ENCODE data around the gene MYH4. TPM values are rescaled to one million over a fixed set of nuclear protein-coding genes. Genes with fewer than 3 reads are reported as not detected.

The MYH4 gene
- total RNA-seq, 1 donor from 2014 or later: not detected

- Mint-ChIP-seq H3K27ac (ENCODE audit: unreplicated experiment) (no peak overlapping the region), H3K27me3 (ENCODE audit: low read depth) (peaks cover 11% of the 10 kb centered on the region), H3K36me3 (ENCODE audit: low read depth) (no peaks in the 10 kb centered on the region), H3K4me3 (ENCODE audit: unreplicated experiment) (no peak overlapping the region), H3K9me3 (ENCODE audit: low read depth) (no peaks in the 10 kb centered on the region), H3K4me1 (ENCODE audit: low read depth) (no peaks in the 10 kb centered on the region)
- no peak for DNase-seq (ENCODE audit: low spot score)
- TF ChIP-seq CTCF (IDR thresholded peaks at IDR 0.05): no peak
Measured at GRCh38 chr17:10457952-10458351, 11.4 kb downstream of the MYH4 start.

GRCh38 chr17:10447026-10447931, 22.1 kb downstream of the MYH4 start:
- H3K27ac Mint-ChIP-seq (ENCODE audit: unreplicated experiment): no peak overlapping the region
- H3K4me1 Mint-ChIP-seq (ENCODE audit: low read depth): no peaks in the 10 kb centered on the region
- no peak for TF ChIP-seq CTCF (IDR thresholded peaks at IDR 0.05)
- H3K9me3 Mint-ChIP-seq (ENCODE audit: low read depth): peaks cover 3% of the 10 kb centered on the region
- peaks cover 14% of the 10 kb centered on the region for H3K27me3 Mint-ChIP-seq (ENCODE audit: low read depth)
- no peak for DNase-seq (ENCODE audit: low spot score)
- H3K36me3 Mint-ChIP-seq (ENCODE audit: low read depth): no peaks in the 10 kb centered on the region
- H3K4me3 Mint-ChIP-seq (ENCODE audit: unreplicated experiment): no peak overlapping the region

GRCh38 chr17:10439816-10440215, 29.5 kb downstream of the MYH4 start:
- no peak overlapping the region for H3K4me3 Mint-ChIP-seq (ENCODE audit: unreplicated experiment)
- H3K27me3 Mint-ChIP-seq (ENCODE audit: low read depth): peaks cover 19% of the 10 kb centered on the region
- no peak for TF ChIP-seq CTCF (IDR thresholded peaks at IDR 0.05)
- no peak overlapping the region for H3K27ac Mint-ChIP-seq (ENCODE audit: unreplicated experiment)
- no peak for DNase-seq (ENCODE audit: low spot score)
- no peaks in the 10 kb centered on the region for H3K4me1 Mint-ChIP-seq (ENCODE audit: low read depth)
- no peaks in the 10 kb centered on the region for H3K36me3 Mint-ChIP-seq (ENCODE audit: low read depth)
- peaks cover 4% of the 10 kb centered on the region for H3K9me3 Mint-ChIP-seq (ENCODE audit: low read depth)

- TF ChIP-seq CTCF (IDR thresholded peaks at IDR 0.05): no peak
- H3K4me3 Mint-ChIP-seq (ENCODE audit: unreplicated experiment): no peak overlapping the region
- DNase-seq (ENCODE audit: low spot score): no peak
- no peak overlapping the region for H3K27ac Mint-ChIP-seq (ENCODE audit: unreplicated experiment)
- H3K9me3 Mint-ChIP-seq (ENCODE audit: low read depth): peaks cover 13% of the 10 kb centered on the region
- no peaks in the 10 kb centered on the region for H3K4me1 Mint-ChIP-seq (ENCODE audit: low read depth)
- no peaks in the 10 kb centered on the region for H3K36me3 Mint-ChIP-seq (ENCODE audit: low read depth)
- peaks cover 16% of the 10 kb centered on the region for H3K27me3 Mint-ChIP-seq (ENCODE audit: low read depth)
Measured at GRCh38 chr17:10435096-10435495, 34.3 kb downstream of the MYH4 start.

GRCh38 chr17:10429421-10430045, 39.8 kb downstream of the MYH4 start:
- DNase-seq (ENCODE audit: low spot score): no peak
- no peak overlapping the region for H3K4me3 Mint-ChIP-seq (ENCODE audit: unreplicated experiment)
- TF ChIP-seq CTCF (IDR thresholded peaks at IDR 0.05): no peak
- no peak overlapping the region for H3K27ac Mint-ChIP-seq (ENCODE audit: unreplicated experiment)
- no peaks in the 10 kb centered on the region for H3K36me3 Mint-ChIP-seq (ENCODE audit: low read depth)
- no peaks in the 10 kb centered on the region for H3K4me1 Mint-ChIP-seq (ENCODE audit: low read depth)
- peaks cover 9% of the 10 kb centered on the region for H3K9me3 Mint-ChIP-seq (ENCODE audit: low read depth)
- peaks cover 10% of the 10 kb centered on the region for H3K27me3 Mint-ChIP-seq (ENCODE audit: low read depth)

All from chondrocyte (in vitro differentiated cells).